Osteocyte (in vitro differentiated cells): ENCODE results near the gene LARGE1. TPM values are rescaled to one million over a fixed set of nuclear protein-coding genes. Genes with fewer than 3 reads are reported as not detected.

Experiments used
- DNase-seq: peaks from one replicate; pipeline ENCODE4 v3.0.0; 2021; ENCODE audit warnings: mixed read lengths; ENCODE audit not compliant: unreplicated experiment; ENCODE audit errors: extremely low spot score
- H3K27ac Mint-ChIP-seq: one replicate; pipeline ENCODE4 v1.8.0; 2021; ENCODE audit warnings: mild to moderate bottlenecking, mixed read lengths; ENCODE audit not compliant: unreplicated experiment
- H3K27me3 Mint-ChIP-seq: one replicate; pipeline ENCODE4 v1.8.0; 2021; ENCODE audit warnings: mixed read lengths; ENCODE audit not compliant: unreplicated experiment
- H3K36me3 Mint-ChIP-seq: one replicate; pipeline ENCODE4 v1.8.0; 2021; ENCODE audit warnings: mixed read lengths; ENCODE audit not compliant: unreplicated experiment
- H3K4me1 Mint-ChIP-seq: one replicate; pipeline ENCODE4 v1.8.0; 2021; ENCODE audit warnings: mixed read lengths; ENCODE audit not compliant: unreplicated experiment
- H3K4me3 Mint-ChIP-seq: one replicate; pipeline ENCODE4 v1.8.0; 2021; ENCODE audit warnings: mild to moderate bottlenecking, moderate library complexity, mixed read lengths; ENCODE audit not compliant: unreplicated experiment
- H3K9me3 Mint-ChIP-seq: one replicate; pipeline ENCODE4 v1.8.0; 2021; ENCODE audit warnings: mixed read lengths; ENCODE audit not compliant: unreplicated experiment
- total RNA-seq: library from RNA; stranded (reverse); gene quantifications from 2 replicates; pipeline ENCODE4 v1.2.1, GENCODE V29; 2021
- TF ChIP-seq, protein P1 (sequence below): fragments of 200-600 bp; sonication (generic); IDR thresholded peaks from 2 replicates; pipeline ENCODE4 v1.5.0; 2021; ENCODE audit warnings: antibody characterized with exemption, mild to moderate bottlenecking, moderate library complexity

The LARGE1 gene
- total RNA-seq, 1 donor from 2014 or later, result 17.6 TPM

DNA sequence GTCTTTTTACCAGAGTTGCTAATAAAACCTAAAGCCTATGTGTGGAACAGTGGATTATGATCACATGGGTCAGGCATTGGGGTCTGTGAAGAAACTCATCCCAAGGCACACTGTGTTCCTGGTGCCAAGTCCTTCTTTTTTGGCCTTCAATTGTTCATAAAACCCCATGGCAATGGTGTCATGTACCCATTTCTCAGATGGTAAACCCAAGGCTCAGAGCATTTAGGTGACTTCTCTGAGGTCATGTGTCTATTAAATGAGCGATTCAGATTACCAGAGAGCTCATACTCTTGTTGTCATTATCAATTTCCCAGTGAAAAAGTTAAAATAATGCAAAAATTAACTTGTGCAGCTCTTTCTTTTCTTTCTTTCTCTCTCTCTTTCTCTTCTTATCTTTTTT, 589.3 kb downstream of the LARGE1 start:
- H3K9me3 Mint-ChIP-seq, result no peaks in the 10 kb centered on the region
- H3K27ac Mint-ChIP-seq, result no peak overlapping the region
- no peaks in the 10 kb centered on the region for H3K36me3 Mint-ChIP-seq
- H3K4me1 Mint-ChIP-seq, result peaks cover 19% of the 10 kb centered on the region
- DNase-seq, result no peak
- no peak overlapping the region for H3K4me3 Mint-ChIP-seq
- no peaks in the 10 kb centered on the region for H3K27me3 Mint-ChIP-seq
- TF ChIP-seq, protein P1, sequence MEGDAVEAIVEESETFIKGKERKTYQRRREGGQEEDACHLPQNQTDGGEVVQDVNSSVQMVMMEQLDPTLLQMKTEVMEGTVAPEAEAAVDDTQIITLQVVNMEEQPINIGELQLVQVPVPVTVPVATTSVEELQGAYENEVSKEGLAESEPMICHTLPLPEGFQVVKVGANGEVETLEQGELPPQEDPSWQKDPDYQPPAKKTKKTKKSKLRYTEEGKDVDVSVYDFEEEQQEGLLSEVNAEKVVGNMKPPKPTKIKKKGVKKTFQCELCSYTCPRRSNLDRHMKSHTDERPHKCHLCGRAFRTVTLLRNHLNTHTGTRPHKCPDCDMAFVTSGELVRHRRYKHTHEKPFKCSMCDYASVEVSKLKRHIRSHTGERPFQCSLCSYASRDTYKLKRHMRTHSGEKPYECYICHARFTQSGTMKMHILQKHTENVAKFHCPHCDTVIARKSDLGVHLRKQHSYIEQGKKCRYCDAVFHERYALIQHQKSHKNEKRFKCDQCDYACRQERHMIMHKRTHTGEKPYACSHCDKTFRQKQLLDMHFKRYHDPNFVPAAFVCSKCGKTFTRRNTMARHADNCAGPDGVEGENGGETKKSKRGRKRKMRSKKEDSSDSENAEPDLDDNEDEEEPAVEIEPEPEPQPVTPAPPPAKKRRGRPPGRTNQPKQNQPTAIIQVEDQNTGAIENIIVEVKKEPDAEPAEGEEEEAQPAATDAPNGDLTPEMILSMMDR, result no peak

DNA sequence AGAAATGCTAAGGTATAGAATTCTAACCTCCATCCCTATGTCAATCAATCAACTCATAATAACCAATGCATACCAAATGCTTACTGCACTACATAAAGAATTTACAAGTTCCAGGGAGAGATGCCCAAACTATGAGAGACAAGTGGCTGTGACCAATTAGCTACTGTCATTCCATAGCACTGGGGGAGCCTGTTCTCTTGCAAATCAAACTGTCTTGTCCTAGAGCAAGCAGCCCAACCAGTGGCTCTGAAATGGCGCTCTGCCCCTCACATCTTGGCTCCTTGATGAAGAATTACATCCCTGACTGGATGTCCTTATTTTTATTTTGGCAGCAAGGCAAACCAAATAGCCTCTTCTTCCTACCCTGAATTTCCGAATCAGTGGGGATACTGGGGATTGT, 589.7 kb downstream of the LARGE1 start:
- DNase-seq, result no peak
- peaks cover 17% of the 10 kb centered on the region for H3K4me1 Mint-ChIP-seq
- H3K9me3 Mint-ChIP-seq, result no peaks in the 10 kb centered on the region
- TF ChIP-seq, protein P1, result no peak
- H3K36me3 Mint-ChIP-seq, result no peaks in the 10 kb centered on the region
- no peaks in the 10 kb centered on the region for H3K27me3 Mint-ChIP-seq
- H3K27ac Mint-ChIP-seq, result no peak overlapping the region
- no peak overlapping the region for H3K4me3 Mint-ChIP-seq

DNA sequence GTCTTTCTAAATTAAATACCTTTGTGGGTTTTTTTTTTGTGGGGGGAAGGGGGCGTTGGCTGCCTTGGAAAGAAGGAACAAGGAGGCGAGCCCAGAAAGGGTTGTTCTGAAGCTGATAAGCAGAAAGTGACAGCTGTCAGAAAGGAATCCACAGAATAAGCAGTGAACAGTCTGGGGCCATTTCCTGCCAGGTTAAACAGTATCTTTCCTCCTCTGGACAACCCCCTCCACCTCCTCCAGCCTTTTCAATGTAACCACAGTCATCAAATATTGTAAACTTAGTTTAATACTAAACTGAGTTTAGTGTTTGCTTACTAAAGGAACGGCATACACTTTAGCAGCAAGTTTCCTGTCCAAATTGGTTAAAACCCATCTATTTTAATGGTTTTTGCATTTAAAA, 590.9 kb downstream of the LARGE1 start:
- H3K36me3 Mint-ChIP-seq, result no peaks in the 10 kb centered on the region
- no peaks in the 10 kb centered on the region for H3K27me3 Mint-ChIP-seq
- H3K27ac Mint-ChIP-seq, result no peak overlapping the region
- no peak overlapping the region for H3K4me3 Mint-ChIP-seq
- peaks cover 7% of the 10 kb centered on the region for H3K4me1 Mint-ChIP-seq
- TF ChIP-seq, protein P1, result no peak
- no peak for DNase-seq
- H3K9me3 Mint-ChIP-seq, result no peaks in the 10 kb centered on the region

DNA sequence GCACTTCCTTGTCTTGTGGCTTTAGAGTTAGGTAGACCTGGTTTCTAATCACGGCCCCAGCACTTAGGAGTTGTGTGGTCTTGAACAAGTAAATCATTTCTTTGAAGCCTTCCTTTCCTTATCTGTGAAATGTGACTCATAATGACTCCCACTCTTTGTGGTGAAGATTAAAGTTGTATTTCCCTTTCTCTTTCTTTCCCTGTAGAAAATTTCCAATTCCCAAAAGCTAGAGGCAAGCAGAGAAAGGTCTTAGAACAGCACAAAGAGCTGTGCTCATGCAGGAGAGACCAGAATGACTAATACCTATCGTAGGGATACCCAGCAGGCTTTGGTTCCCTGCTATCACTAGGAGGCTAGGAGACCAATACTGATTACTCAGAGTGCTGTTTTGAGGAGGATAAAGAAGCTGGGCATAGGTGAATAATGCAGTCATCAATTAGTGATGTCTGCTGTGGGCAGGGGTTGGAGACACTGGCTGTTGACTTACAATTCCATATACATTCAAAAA, 591.4 kb downstream of the LARGE1 start:
- no peaks in the 10 kb centered on the region for H3K36me3 Mint-ChIP-seq
- H3K4me3 Mint-ChIP-seq, result no peak overlapping the region
- H3K27ac Mint-ChIP-seq, result no peak overlapping the region
- H3K4me1 Mint-ChIP-seq, result peaks cover 4% of the 10 kb centered on the region
- DNase-seq, result no peak
- H3K9me3 Mint-ChIP-seq, result no peaks in the 10 kb centered on the region
- TF ChIP-seq, protein P1, result no peak
- H3K27me3 Mint-ChIP-seq, result no peaks in the 10 kb centered on the region

DNA sequence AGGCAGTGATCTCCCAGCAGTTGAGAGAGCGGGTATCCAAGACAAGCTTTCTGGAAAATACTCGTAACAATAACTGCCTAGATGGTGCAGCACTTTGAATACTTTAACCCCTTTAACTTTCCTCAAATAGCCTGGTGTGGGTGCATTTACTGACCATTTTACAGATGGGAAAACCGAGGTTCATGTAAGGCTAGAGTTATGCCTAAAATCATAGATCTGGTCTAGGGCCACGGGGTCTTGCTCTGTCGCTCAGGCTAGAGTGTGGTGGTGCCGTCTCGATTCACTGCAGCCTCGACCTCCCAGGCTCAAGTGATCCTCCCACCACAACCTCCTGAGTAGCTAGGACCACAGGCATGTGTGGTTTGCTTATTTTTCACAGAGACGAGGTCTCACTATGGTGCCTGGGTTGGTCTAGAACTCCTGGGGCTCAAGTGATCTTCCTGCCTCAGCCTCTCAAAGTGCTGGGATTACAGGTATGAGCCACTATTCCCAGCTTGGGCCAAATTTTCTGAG, 592.9 kb downstream of the LARGE1 start:
- no peak overlapping the region for H3K27ac Mint-ChIP-seq
- H3K27me3 Mint-ChIP-seq, result no peaks in the 10 kb centered on the region
- no peak for DNase-seq
- TF ChIP-seq, protein P1, result no peak
- H3K4me3 Mint-ChIP-seq, result no peak overlapping the region
- no peaks in the 10 kb centered on the region for H3K9me3 Mint-ChIP-seq
- H3K4me1 Mint-ChIP-seq, result peaks cover 4% of the 10 kb centered on the region
- no peaks in the 10 kb centered on the region for H3K36me3 Mint-ChIP-seq
